ENCODE measurements around the gene EPM2AIP1.
"Not testable (repeated sequence)": the region's sequence is repeated elsewhere in the genome, so short reads cannot be mapped to it uniquely, and the experiment has no call there.

The EPM2AIP1 gene

DNA sequence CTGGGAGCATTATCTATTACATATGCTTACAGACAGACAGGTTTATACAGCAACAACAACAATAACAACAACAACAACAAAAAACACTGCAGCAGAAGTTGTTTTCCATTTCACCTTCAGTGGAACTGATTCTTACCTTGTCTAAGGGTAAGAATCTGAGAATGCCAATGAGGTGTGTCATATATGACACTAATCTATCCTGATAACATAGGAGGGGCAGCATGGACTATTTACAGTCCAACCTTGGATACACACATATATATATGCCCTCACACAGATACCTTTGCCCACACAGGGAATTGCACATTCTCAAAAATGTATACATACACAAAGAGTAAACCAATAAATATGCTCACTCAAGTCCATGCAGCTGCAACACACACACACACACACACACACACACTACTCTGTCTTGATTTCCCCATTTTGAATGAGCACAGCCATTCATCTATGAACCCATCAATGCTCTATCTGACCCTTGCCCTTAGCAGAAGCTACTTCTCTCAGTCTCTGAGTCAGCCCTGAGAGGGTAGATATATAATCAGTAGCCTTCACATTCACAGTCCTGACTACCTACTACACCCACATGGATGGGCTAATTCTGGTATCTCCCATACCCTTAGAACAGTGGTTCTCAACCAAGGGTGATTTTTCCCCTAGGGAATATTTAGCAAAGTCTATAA lies 38.3 kb downstream of the EPM2AIP1 start:
- no peak for TF ChIP-seq CTCF (conservative IDR thresholded peaks at IDR 0.05; ENCODE audit: low read depth, low read length)
- DNase-seq (ENCODE audit: low read depth), result no peak
- no peak overlapping the region for H3K4me3 ChIP-seq (ENCODE audit: low read depth, low read length)

DNA sequence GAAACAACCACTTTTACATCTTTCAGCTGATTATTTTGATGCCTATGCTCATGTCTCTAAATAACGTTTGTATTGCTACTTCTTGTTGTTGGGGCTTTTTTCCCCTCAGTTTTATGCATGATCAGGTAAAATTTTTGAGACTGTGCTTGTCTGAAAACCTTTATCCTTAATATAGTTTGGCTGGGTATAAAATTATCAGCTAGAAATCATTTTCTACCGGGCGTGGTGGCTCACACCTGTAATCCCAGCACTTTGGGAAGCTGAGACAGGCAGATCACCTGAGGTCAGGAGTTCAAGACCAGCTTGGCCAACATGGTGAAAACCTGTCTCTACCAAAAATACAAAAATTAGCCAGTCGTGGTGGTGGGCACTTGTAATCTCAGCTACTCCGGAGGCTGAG lies 45.1 kb downstream of the EPM2AIP1 start:
- not testable (repeated sequence) for DNase-seq (ENCODE audit: low read depth); H3K4me3 ChIP-seq (ENCODE audit: low read depth, low read length)

GRCh38 chr3:36945333-36945980 lies 47.5 kb downstream of the EPM2AIP1 start:
- DNase-seq (ENCODE audit: low read depth), result no peak
- H3K4me3 ChIP-seq (ENCODE audit: low read depth, low read length), result peak overlapping the region; percentile 70
- TF ChIP-seq CTCF (conservative IDR thresholded peaks at IDR 0.05; ENCODE audit: low read depth, low read length), result no peak

- peak within 1 kb of the TSS; percentile 70 for H3K4me3 ChIP-seq (ENCODE audit: low read depth, low read length)
- DNase-seq (ENCODE audit: low read depth), result peak; percentile 63
- no peak for TF ChIP-seq CTCF (conservative IDR thresholded peaks at IDR 0.05; ENCODE audit: low read depth, low read length)
Observed at GRCh38 chr3:36944641-36945270, 48.2 kb downstream of the EPM2AIP1 start, which contains the start of gene TRANK1. Gene TRANK1 (minus strand): TSS chr3:36945054. CDS start chr3:36944809, 245 bp downstream.

GRCh38 chr3:36944012-36944640 lies 48.8 kb downstream of the EPM2AIP1 start:
- TF ChIP-seq CTCF (conservative IDR thresholded peaks at IDR 0.05; ENCODE audit: low read depth, low read length), result no peak
- DNase-seq (ENCODE audit: low read depth), result peak; percentile 60
- H3K4me3 ChIP-seq (ENCODE audit: low read depth, low read length), result peak overlapping the region; percentile 70

- H3K4me3 ChIP-seq (ENCODE audit: low read depth, low read length), result peak overlapping the region; percentile 70
- no peak for DNase-seq (ENCODE audit: low read depth)
- TF ChIP-seq CTCF (conservative IDR thresholded peaks at IDR 0.05; ENCODE audit: low read depth, low read length), result no peak
Observed at GRCh38 chr3:36943601-36944000, 49.3 kb downstream of the EPM2AIP1 start.

DNA sequence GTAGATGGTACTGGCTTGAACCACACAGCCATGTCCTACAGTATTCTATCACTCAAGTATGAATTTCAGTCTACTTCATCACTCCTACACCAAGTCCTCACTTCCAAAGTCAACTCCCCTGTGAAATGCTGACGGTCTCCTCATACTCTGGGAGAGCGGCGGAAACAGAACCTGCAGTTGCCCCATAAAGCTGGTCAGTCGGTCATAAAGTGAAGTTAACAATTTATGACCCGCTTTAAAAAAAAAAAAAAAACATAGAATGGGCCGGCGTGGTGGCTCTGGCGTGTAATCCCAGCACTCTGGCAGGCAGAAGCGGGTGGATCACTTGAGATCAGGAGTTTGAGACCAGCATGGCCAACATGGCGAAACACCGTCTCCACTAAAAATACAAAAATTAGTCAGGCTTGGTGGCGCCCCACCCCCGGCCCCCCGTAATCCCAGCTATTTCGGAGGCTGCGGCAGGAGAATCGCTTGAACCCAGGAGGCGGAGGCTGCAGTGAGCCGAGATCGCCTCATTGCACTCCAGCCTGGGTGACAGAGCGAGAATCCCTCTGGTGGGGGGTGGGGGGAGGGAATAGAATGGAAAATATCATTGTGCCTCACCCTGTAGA lies 50.2 kb downstream of the EPM2AIP1 start:
- DNase-seq (ENCODE audit: low read depth), result no peak
- H3K4me3 ChIP-seq (ENCODE audit: low read depth, low read length), result no peak overlapping the region
- no peak for TF ChIP-seq CTCF (conservative IDR thresholded peaks at IDR 0.05; ENCODE audit: low read depth, low read length)

Data from choroid plexus epithelial cell (primary cell).